A673 (cell line): Measurements from ENCODE around the gene PSTPIP1. TPM values are rescaled to one million over a fixed set of nuclear protein-coding genes. Genes with fewer than 3 reads are reported as not detected.

ENCODE experiments used
- BruUV-seq: library from RNA; stranded (reverse); fragments of 400-500 nt; replicated peaks from 2 replicates; lab custom pipeline; 2021; lab: Mats Ljungman, UMichigan
- CTCF ChIA-PET: fragments of 300-600 bp; sonication (Branson Sonifier 250); formaldehyde crosslinking; loops from one replicate; lab custom pipeline; 2022; ENCODE audit warnings: antibody characterized with exemption; lab: Charles Lee
- POLR2A ChIA-PET: fragments of 300-600 bp; sonication (Branson Sonifier 250); formaldehyde crosslinking; loops from one replicate; lab custom pipeline; 2022; ENCODE audit warnings: antibody characterized with exemption; ENCODE audit not compliant: low non-redundant PET; lab: Charles Lee
- DNase-seq: peaks from one replicate; pipeline ENCODE4 v3.0.0-alpha.2; 2015; ENCODE audit warnings: low spot score
- H3K27ac ChIP-seq: fragments of 200-600 bp; sonication (generic); 2 replicates; pipeline ENCODE4 v1.5.1; 2016; ENCODE audit warnings: mixed run types, low read depth, mild to moderate bottlenecking, mixed read lengths, antibody characterized with exemption, low read length; ENCODE audit not compliant: poor library complexity, severe bottlenecking
- H3K27me3 ChIP-seq: fragments of 200-600 bp; sonication (generic); replicated peaks from 2 replicates; pipeline ENCODE4 v1.6.1; 2017; ENCODE audit warnings: mixed run types, low read depth, mild to moderate bottlenecking, mixed read lengths, antibody characterized with exemption, low read length; ENCODE audit not compliant: insufficient read depth, poor library complexity
- H3K36me3 ChIP-seq: fragments of 200-600 bp; sonication (generic); 2 replicates; pipeline ENCODE4 v1.6.1; 2016; ENCODE audit warnings: mixed run types, mild to moderate bottlenecking, mixed read lengths, antibody characterized with exemption, low read length; ENCODE audit not compliant: insufficient read depth, poor library complexity, severe bottlenecking
- H3K4me1 ChIP-seq: fragments of 200-600 bp; sonication (generic); 2 replicates; pipeline ENCODE4 v1.6.1; 2017; ENCODE audit warnings: mixed run types, mild to moderate bottlenecking, mixed read lengths, antibody characterized with exemption, low read length; ENCODE audit not compliant: insufficient read depth, poor library complexity, severe bottlenecking
- H3K4me3 ChIP-seq: fragments of 200-600 bp; sonication (generic); 2 replicates; pipeline ENCODE4 v1.5.1; 2016; ENCODE audit warnings: low read depth, mixed run types, mild to moderate bottlenecking, mixed read lengths, low read length; ENCODE audit not compliant: poor library complexity, severe bottlenecking
- H3K9me3 ChIP-seq: fragments of 200-600 bp; sonication (generic); 2 replicates; pipeline ENCODE4 v1.6.1; 2016; ENCODE audit warnings: mixed run types, low read depth, mild to moderate bottlenecking, mixed read lengths, antibody characterized with exemption, low read length; ENCODE audit not compliant: poor library complexity, severe bottlenecking
- EZH2 ChIP-seq: fragments of 200-600 bp; sonication (generic); IDR thresholded peaks from 2 replicates; pipeline ENCODE4 v1.6.1; 2017; ENCODE audit warnings: borderline replicate concordance, low read depth, mild to moderate bottlenecking, mixed read lengths, antibody characterized with exemption, low read length; ENCODE audit not compliant: poor library complexity, severe bottlenecking
- intact Hi-C: fragments of 100-400 bp; cut with micrococcal nuclease; formaldehyde crosslinking; loops from one replicate; pipeline ENCODE4 v1.10.0; 2022; ENCODE audit not compliant: unreplicated experiment
- total RNA-seq: library from RNA; stranded (reverse); gene quantifications from 2 replicates; pipeline ENCODE4 v1.2.3, GENCODE V29; 2021
- TF ChIP-seq, protein P1 (sequence below): fragments of 300-800, 200-600 bp; sonication (generic); conservative IDR thresholded peaks from 2 replicates; pipeline ENCODE4 v1.5.1; 2017; ENCODE audit warnings: low read depth, mild to moderate bottlenecking, antibody characterized with exemption, low read length, moderate library complexity, mixed read lengths

Gene PSTPIP1
- total RNA-seq, 1 experiment from 2014 or later: not detected

DNA sequence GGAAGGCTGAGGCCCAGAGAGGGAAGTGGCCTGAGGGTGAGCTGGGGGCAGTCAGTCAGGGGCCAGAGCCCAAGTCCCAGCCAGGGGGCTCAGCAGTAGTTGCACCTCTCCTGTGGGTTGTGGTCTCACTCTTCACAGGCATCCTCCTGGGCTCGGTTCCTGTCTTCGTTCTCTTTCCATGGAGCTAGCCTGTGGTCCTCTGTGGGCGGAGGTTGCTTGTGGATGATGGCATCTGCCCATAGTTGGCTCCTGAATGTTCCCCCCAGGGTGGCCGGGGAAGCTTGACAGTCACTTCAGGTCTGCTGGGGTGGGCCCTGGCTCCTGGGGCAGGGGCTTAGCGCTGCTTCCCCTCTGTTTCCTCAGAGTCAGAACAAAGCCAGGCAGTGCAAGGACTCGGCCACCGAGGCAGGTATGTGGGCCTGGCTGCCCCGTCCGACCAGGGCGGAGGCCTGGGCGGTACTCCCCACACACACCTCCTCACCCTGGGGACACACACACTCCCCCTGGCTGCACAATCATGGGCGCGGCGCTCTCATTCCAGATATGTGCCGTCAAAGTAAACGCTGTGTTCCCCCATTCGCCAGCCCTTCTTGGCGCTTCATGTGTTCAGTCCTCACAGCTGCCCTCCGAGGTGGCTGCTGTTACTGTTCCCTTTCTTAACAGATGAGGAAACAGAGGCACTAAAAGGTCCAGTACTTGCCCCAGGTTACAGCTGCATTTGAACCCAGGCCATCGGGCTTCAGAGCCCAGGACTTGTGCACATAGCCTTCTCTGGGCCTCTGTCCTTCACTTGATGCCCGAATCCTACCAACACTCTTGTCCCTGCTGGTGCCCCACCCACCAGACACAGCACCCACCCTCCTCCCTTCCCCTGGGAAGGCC, 34.5 kb downstream of the PSTPIP1 start:
- ChIA-PET CTCF (no interaction called here), POLR2A (no interaction called here)

DNA sequence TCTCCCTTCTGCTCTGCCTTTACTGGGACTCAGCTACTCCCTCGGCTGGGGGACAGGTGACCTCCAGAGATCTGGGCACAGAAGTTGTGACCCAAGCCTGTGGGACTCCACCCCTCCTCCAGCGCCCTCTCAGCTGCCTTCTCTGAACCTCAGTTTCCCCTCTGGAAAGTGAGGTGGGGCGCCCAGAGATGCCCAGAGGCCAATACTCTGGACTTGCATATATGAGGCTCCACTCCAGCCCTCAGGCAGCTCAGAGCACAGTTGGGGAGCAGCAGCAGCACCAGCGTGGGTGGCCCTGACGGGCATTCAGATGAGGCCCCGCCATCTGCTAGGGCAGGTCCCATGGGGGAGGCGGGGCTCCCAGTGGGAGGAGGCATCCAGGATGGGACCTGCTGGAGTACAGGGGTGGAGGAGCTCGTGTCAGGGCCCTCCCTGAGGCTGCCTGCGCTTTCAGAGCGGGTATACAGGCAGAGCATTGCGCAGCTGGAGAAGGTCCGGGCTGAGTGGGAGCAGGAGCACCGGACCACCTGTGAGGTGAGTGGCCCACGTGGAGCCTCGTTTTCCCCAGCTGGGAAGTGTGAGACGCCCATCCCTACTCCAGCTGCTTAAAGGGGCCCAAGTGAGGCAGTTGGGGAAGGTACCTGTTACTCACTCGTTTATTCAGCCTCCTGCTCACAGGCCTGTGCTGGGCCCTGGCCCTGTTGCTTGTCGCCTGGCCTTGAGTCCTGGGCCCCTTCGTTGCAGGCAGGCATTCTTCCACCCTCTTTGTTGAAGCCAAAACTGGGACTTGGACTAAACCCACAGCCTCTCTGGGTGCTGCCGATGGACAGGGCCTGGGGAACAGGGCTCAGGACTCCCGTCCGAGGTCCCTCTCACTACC, 35.4 kb downstream of the PSTPIP1 start:
- CTCF ChIA-PET: interaction anchor here (1.1 kb wide), 1 partner anchor 57 kb away, joined by 3 read pairs; no protein-coding TSS in a partner anchor
- TF ChIP-seq EZH2: no peak
- TF ChIP-seq, protein P1, sequence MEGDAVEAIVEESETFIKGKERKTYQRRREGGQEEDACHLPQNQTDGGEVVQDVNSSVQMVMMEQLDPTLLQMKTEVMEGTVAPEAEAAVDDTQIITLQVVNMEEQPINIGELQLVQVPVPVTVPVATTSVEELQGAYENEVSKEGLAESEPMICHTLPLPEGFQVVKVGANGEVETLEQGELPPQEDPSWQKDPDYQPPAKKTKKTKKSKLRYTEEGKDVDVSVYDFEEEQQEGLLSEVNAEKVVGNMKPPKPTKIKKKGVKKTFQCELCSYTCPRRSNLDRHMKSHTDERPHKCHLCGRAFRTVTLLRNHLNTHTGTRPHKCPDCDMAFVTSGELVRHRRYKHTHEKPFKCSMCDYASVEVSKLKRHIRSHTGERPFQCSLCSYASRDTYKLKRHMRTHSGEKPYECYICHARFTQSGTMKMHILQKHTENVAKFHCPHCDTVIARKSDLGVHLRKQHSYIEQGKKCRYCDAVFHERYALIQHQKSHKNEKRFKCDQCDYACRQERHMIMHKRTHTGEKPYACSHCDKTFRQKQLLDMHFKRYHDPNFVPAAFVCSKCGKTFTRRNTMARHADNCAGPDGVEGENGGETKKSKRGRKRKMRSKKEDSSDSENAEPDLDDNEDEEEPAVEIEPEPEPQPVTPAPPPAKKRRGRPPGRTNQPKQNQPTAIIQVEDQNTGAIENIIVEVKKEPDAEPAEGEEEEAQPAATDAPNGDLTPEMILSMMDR: no peak
- H3K36me3 ChIP-seq: no peaks in the 10 kb centered on the region
- no peak overlapping the region for H3K4me3 ChIP-seq
- no peak overlapping the region for H3K27ac ChIP-seq
- DNase-seq: peak; percentile 67
- BruUV-seq: no TSS peak
- intact Hi-C loops: no loop called here
- H3K9me3 ChIP-seq: no peaks in the 10 kb centered on the region
- peaks cover 8% of the 10 kb centered on the region for H3K4me1 ChIP-seq
- H3K27me3 ChIP-seq: no peaks in the 10 kb centered on the region
- POLR2A ChIA-PET: interaction anchor here (0.6 kb wide), 1 partner anchor 64 kb away, joined by 3 read pairs; no protein-coding TSS in a partner anchor

More for the DNA sequence above, 34.5 kb downstream of the PSTPIP1 start:
- BruUV-seq: no TSS peak
- H3K27ac ChIP-seq: no peak overlapping the region
- DNase-seq: no peak
- peaks cover 8% of the 10 kb centered on the region for H3K4me1 ChIP-seq
- no peaks in the 10 kb centered on the region for H3K9me3 ChIP-seq
- H3K27me3 ChIP-seq: no peaks in the 10 kb centered on the region
- intact Hi-C loops: loop anchor here (5.0 kb wide), 1 partner anchor 513 kb away; no protein-coding TSS in a partner anchor
- TF ChIP-seq EZH2: no peak
- TF ChIP-seq, protein P1: no peak
- no peak overlapping the region for H3K4me3 ChIP-seq
- no peaks in the 10 kb centered on the region for H3K36me3 ChIP-seq

DNA sequence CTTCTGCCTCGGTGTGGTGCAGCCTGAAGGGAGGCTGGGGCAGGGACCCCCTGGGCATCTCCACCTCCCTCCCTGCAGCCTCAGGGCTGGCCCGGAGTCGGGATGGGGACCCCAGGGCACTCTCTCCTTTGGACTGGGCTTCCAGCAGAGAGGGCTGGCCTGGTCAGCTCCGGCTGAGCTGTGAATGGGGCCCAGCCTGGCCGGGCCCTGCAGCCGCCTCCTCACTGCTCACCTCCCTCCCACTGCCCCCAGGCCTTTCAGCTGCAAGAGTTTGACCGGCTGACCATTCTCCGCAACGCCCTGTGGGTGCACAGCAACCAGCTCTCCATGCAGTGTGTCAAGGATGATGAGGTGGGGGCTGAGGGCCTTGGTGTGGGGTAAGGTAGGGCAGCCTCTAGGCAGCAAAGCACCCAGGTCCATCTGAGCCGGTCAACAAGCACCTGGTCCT, 36.0 kb downstream of the PSTPIP1 start:
- Histone ChIP-seq H3K36me3 (no peaks in the 10 kb centered on the region), H3K4me3 (no peak overlapping the region), H3K27me3 (no peaks in the 10 kb centered on the region), H3K27ac (no peak overlapping the region), H3K4me1 (peaks cover 8% of the 10 kb centered on the region), H3K9me3 (no peaks in the 10 kb centered on the region)
- no TSS peak for BruUV-seq
- CTCF ChIA-PET: interaction anchor here (0.5 to 1.1 kb wide), 3 partner anchors 58 to 1580 kb away, joined by 3 to 6 read pairs (median 3); no protein-coding TSS in a partner anchor
- DNase-seq: no peak
- TF ChIP-seq EZH2: no peak
- TF ChIP-seq, protein P1: no peak
- POLR2A ChIA-PET: interaction anchor here (0.6 kb wide), 1 partner anchor 64 kb away, joined by 3 read pairs; no protein-coding TSS in a partner anchor
- intact Hi-C loops: no loop called here
